Islet precursor cell (in vitro differentiated cells): ENCODE measurements around the gene SSC5D.

Experiments used
- DNase-seq: peaks from one replicate; pipeline ENCODE4 v3.0.0-alpha.2; 2018

The SSC5D gene

GRCh38 chr19:55539090-55539984, 51.1 kb downstream of the SSC5D start:
- no peak for DNase-seq

GRCh38 chr19:55540619-55541018, 52.4 kb downstream of the SSC5D start:
- no peak for DNase-seq

GRCh38 chr19:55541091-55541490, 52.9 kb downstream of the SSC5D start:
- DNase-seq, result no peak

- DNase-seq, result no peak
Measured at GRCh38 chr19:55542292-55542855, 54.1 kb downstream of the SSC5D start.

- DNase-seq, result no peak
Measured at GRCh38 chr19:55543567-55543966, 55.3 kb downstream of the SSC5D start.

- no peak for DNase-seq
Measured at GRCh38 chr19:55544014-55544413, 55.8 kb downstream of the SSC5D start.

GRCh38 chr19:55544776-55545439, 56.7 kb downstream of the SSC5D start:
- DNase-seq, result no peak

GRCh38 chr19:55545443-55545842, 57.2 kb downstream of the SSC5D start, which contains the start of gene SBK3:
Gene SBK3, minus strand, starts transcription at chr19:55545543. Its CDS starts 0 bp downstream, at chr19:55545543.
- DNase-seq, result no peak

GRCh38 chr19:55546011-55546410, 57.8 kb downstream of the SSC5D start:
- no peak for DNase-seq

- no peak for DNase-seq
Measured at GRCh38 chr19:55546822-55547614, 58.8 kb downstream of the SSC5D start.

GRCh38 chr19:55549500-55550320, 61.5 kb downstream of the SSC5D start:
- DNase-seq, result peak; percentile 73

- peak; percentile 81 for DNase-seq
Measured at GRCh38 chr19:55550321-55550650, 62.0 kb downstream of the SSC5D start.

GRCh38 chr19:55552206-55552605, 64.0 kb downstream of the SSC5D start:
- no peak for DNase-seq

GRCh38 chr19:55552620-55553019, 64.4 kb downstream of the SSC5D start:
- peak; percentile 73 for DNase-seq

GRCh38 chr19:55553217-55554182, 65.3 kb downstream of the SSC5D start:
- no peak for DNase-seq

GRCh38 chr19:55554302-55554701, 66.1 kb downstream of the SSC5D start:
- no peak for DNase-seq

- DNase-seq, result no peak
Measured at GRCh38 chr19:55554741-55555152, 66.5 kb downstream of the SSC5D start.

- DNase-seq, result no peak
Measured at GRCh38 chr19:55559684-55560083, 71.4 kb downstream of the SSC5D start.

GRCh38 chr19:55563261-55563690, 75.0 kb downstream of the SSC5D start:
- peak; percentile 64 for DNase-seq

- no peak for DNase-seq
Measured at GRCh38 chr19:55566823-55567222, 78.6 kb downstream of the SSC5D start.
